ENCODE results near the gene CHAMP1.
"Not testable (repeated sequence)": the region's sequence is repeated elsewhere in the genome, so short reads cannot be mapped to it uniquely, and the experiment has no call there.

The CHAMP1 gene

GRCh38 chr13:114325729-114326128 lies 11.4 kb downstream of the CHAMP1 start:
- no peak for DNase-seq (ENCODE audit: extremely low spot score)
- ChIA-PET POLR2A (no interaction called here), CTCF (interaction anchor here (1.2 to 2.8 kb wide), 3 partner anchors 10 to 17 kb away, joined by 4 to 13 read pairs (median 10); no protein-coding TSS in a partner anchor)
- no peak for TF ChIP-seq CTCF (IDR thresholded peaks at IDR 0.05; ENCODE audit: control extremely low read depth, extremely low read depth, low read depth, missing control alignments)

GRCh38 chr13:114328034-114328433 lies 13.7 kb downstream of the CHAMP1 start:
- ChIA-PET POLR2A (no interaction called here), CTCF (interaction anchor here (1.3 to 2.8 kb wide), 3 partner anchors 10 to 40 kb away, joined by 3 to 10 read pairs (median 7); no protein-coding TSS in a partner anchor)
- TF ChIP-seq CTCF (IDR thresholded peaks at IDR 0.05; ENCODE audit: control extremely low read depth, extremely low read depth, low read depth, missing control alignments): no peak
- DNase-seq (ENCODE audit: extremely low spot score): no peak

GRCh38 chr13:114328595-114328994 lies 14.3 kb downstream of the CHAMP1 start:
- ChIA-PET CTCF (interaction anchor here (2.8 kb wide), 1 partner anchor 12 kb away, joined by 10 read pairs; no protein-coding TSS in a partner anchor), POLR2A (no interaction called here)

GRCh38 chr13:114330086-114330485 lies 15.8 kb downstream of the CHAMP1 start:
- DNase-seq (ENCODE audit: extremely low spot score): no peak
- TF ChIP-seq CTCF (IDR thresholded peaks at IDR 0.05; ENCODE audit: control extremely low read depth, extremely low read depth, low read depth, missing control alignments): no peak
- ChIA-PET POLR2A (no interaction called here), CTCF (interaction anchor here (0.8 to 1.5 kb wide), 2 partner anchors 11 to 17 kb away, joined by 3 to 5 read pairs; no protein-coding TSS in a partner anchor)

More at GRCh38 chr13:114328595-114328994, 14.3 kb downstream of the CHAMP1 start:
- no peak for DNase-seq (ENCODE audit: extremely low spot score)
- TF ChIP-seq CTCF (IDR thresholded peaks at IDR 0.05; ENCODE audit: control extremely low read depth, extremely low read depth, low read depth, missing control alignments): no peak

- CTCF ChIA-PET: interaction anchor here (1.2 kb wide), 1 partner anchor 14 kb away, joined by 3 read pairs; no protein-coding TSS in a partner anchor
Observed at GRCh38 chr13:114333881-114334280, 19.6 kb downstream of the CHAMP1 start.

GRCh38 chr13:114334305-114335053 lies 20.2 kb downstream of the CHAMP1 start:
- CTCF ChIA-PET: interaction anchor here (1.2 to 2.8 kb wide), 2 partner anchors 9 to 21 kb away, joined by 3 to 13 read pairs; no protein-coding TSS in a partner anchor
- no peak for DNase-seq (ENCODE audit: extremely low spot score)
- POLR2A ChIA-PET: no interaction called here
- no peak for TF ChIP-seq CTCF (IDR thresholded peaks at IDR 0.05; ENCODE audit: control extremely low read depth, extremely low read depth, low read depth, missing control alignments)

More at GRCh38 chr13:114333881-114334280, 19.6 kb downstream of the CHAMP1 start:
- POLR2A ChIA-PET; DNase-seq (ENCODE audit: extremely low spot score): not testable (repeated sequence)

GRCh38 chr13:114336457-114336856 lies 22.2 kb downstream of the CHAMP1 start:
- DNase-seq (ENCODE audit: extremely low spot score); POLR2A ChIA-PET: not testable (repeated sequence)
- CTCF ChIA-PET: interaction anchor here (0.6 to 2.8 kb wide), 4 partner anchors 10 to 16 kb away, joined by 3 to 13 read pairs (median 6); no protein-coding TSS in a partner anchor

Data from GM10248 (cell line).